Stimulated activated CD4-positive, alpha-beta T cell treated with anti-CD3 and anti-CD28 coated beads, Interleukin-15, amount 100 ng/mL, for 48 hours (primary cell): ENCODE data around the gene SPATA31D4.
"Not testable (repeated sequence)": the region's sequence is repeated elsewhere in the genome, so short reads cannot be mapped to it uniquely, and the experiment has no call there.

Experiments used
- DNase-seq, 2 donors: peaks; one replicate each; pipeline ENCODE4 v3.0.0-alpha.2; 2020; ENCODE audit warnings: low read depth in 2 of 2

SPATA31D4 gene

DNA sequence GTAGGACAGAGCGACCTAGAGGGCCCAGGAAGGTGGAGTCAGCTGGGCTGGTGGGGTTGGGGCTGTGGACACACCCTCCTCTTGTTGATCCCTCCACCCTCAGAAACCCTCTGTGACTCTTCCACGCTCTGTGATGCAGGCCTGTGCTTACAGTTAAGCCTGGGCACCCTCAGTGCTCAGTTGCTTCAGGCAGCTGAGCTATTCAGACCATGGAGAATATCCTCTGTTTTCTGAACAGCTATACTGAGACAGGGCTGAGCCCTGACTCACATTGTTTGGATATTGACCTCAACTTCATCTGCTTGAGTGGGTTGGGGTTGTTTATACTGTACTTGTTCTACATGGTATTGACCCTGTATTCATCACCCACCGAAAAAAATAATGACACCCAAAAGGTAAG lies at the start of gene SPATA31D4:
Gene SPATA31D4 (plus strand): TSS at position 124 of the 400 bp plus-strand sequence. CDS start 86 bp downstream, at position 210.
- DNase-seq = not testable (repeated sequence)

DNA sequence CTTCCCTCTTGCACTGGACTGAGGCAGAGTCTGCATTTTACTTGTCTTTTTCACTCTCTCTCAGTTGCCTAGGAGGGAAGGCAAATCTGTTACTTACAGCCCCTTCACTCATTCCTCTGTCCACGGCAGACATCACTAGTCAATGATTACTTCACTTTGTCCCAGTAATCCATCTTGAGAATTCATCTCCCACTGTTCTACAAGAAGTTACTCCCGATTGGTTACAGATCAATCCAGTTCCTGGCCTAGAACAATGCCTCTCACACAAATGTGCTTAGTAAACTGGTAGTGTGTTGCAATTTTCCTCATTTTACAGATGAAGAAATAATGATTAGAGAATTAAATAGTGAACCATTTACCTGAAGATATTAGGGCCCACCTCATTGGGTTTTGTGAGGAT lies 49.7 kb upstream of the SPATA31D4 start:
- DNase-seq = no peak

DNA sequence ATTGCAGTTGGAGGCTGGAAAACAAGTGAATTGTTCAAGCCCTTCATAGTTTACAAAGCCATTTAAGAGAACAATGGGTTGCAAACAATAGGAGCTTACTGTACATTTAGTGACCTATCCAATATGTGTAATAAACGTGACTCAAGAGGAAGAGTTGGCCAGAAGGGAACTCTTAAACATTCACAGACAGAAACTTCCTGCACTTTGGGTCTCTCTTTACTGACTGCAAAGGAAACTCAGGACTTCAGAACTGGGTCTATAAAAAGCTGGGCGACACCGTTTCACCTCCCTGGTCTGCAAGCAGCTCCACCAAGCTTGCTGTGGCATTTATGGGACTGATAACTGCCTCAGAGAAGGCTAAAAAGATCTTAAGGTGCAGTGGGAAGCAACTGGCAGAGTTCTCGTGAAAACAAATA lies 48.7 kb upstream of the SPATA31D4 start:
- DNase-seq = no peak

DNA sequence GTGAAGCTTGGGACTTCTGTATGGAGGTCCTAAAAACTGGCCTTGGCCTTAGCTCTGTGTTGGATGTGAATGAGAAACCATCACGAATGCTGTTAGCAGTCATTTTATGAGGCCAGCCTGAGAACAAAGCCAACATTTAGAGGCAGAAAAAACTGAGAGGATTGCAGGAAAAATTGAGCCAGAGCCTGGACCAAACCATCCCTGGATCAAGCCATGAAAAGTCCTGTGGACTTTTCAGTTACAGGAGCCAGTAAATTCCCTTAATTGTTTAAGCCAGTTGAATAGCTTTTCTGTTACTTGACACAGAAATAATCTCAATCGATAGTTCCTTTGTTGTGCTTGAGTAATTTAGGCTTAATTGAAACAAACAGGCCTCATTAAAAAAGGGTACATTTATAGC lies 42.6 kb upstream of the SPATA31D4 start:
- no peak for DNase-seq

DNA sequence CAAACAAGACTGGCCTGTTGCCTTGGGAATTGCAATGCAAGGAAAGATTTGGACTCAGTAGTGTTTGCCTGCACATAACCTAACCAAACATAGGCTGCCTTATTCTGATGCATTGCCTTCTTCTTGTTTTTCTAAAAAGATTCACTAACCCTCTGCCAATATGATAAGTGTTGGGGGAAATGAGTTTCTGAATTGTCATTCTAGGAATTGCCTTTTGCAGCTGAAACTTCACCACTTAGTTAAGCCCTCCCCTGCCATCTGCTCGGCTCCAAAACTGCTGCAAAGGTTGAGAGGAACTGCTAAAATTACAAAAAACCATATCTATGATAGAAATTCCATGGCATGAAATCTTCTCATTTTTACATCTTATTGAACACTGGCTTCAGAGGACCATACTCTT lies 41.6 kb upstream of the SPATA31D4 start:
- DNase-seq = no peak

DNA sequence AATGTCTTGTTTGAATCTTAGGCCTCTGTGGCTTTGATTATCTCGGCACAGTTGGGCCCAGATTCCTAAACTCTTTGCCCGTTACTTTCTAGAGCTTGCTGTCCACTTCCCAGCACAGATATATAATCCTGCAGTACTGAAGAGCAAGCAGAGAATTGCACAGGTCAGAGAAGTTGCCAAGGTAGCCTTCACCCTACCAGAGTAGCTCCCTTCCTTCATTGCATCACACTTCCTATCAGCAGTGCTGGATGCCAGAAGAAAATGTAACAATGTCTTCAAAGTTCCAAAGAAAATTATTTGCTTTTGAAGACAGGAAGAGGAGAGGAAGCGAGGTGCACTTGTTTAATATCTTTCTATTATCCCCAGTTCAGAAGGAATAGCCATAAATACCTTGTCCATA lies 38.1 kb upstream of the SPATA31D4 start:
- DNase-seq = no peak

DNA sequence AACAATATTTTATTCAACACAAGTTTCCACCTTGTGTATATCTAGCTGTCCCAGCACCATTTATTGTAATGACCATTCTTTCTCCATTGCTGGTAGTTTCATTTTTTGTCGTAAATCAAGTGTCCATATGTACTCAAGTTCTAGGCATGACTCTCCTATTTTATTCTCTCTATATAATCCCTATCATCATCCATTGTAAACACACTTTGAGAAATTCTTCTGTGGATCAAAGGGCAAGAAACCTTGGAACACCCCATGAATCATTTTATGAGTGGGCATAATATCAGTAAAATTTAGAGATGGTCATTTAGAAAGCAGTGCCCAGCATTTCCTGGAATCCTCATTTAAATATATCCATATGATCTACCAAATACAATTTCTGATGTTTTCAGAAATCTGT lies 35.8 kb upstream of the SPATA31D4 start:
- no peak for DNase-seq

DNA sequence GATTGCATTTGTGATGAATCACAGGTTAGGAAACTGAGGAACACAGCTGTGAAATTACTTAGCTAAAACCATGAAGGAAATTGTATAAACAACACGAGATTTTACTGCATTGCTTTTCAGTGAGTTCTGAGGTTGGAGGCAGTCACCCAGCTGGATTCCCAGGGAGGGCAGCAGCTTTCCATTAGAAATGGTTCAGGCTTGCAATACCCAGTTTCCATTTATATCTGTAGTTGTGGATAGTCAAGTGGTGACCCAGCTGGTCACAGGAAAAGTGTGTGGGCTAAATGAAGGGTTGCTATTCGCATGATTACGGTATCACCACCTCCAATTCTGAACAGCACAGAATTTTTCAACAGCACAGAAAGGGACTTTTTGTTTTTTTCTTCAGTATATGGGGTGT lies 34.3 kb upstream of the SPATA31D4 start:
- DNase-seq = no peak

DNA sequence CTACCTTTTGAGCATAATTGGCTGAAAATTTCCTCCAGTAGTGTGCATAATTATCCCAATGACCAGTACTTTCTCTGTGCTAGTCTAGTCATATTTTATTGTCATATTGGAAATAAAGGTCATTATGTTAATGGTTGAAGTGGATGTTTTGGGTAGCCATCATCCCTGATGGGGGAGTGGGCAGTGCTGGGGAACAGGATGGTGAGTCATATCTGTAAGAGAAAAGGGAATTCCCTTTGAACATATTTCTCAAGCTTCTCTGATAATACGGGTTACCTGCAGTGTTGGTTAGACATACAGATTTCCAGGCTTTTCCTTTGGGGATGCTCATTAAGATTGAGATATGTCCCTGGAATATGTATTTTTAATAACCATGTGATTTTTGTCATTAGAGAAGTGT lies 33.3 kb upstream of the SPATA31D4 start:
- no peak for DNase-seq

DNA sequence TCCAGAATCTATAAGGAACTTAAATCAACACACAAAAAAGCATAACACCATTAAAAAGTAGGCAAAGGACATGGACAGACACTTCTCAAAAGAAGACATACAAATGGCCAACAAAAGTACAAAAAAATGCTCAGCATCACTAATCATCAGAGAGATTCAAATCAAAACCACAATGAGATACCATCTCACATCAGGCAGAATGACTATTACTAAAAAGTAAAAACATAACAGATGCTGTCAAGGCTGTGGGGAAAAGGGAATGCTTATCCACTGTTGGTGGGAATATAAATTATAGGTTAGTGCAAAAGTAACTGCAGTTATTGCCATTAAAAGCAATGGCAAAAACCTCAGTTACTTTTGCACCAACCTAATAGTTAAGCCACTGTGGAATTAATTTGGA lies 32.2 kb upstream of the SPATA31D4 start:
- no peak for DNase-seq

DNA sequence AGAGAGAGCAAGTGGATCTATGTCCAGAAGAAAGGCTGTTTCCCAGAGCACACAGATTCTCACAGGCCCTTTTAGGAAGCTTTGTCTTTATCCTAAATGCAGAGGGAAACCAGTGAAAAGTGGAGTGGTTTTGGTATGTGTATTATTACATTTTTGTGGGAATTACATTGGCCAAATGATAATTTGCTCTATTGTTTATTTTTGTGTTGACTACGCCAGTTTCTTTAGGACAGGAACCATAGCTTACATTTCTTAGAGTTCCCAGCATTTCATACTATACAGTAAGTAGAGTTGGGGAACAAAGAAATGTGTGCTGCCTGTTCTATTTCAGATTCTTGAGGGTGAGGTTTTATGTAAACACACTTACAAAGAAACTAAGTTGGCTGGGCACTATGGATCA lies 29.4 kb upstream of the SPATA31D4 start:
- no peak for DNase-seq

DNA sequence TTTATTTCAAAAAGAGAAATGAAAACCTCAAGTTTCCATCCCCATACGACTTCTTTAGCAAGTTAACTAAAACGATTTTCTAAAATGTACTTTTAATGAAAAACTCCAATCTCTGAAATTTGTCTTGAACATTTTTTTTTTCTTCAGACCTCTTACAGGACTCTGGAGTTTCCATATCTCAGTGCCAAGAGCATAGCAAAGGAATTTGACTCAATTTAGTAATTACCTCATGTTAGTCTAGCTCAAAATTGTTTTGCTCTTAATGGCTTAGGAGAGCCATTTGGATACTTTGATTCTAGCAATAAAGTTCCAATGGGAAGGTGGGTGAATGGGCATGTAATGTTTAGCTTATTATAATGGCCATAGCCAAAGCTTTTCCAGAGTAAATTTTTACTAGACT lies 26.0 kb upstream of the SPATA31D4 start:
- DNase-seq = no peak

DNA sequence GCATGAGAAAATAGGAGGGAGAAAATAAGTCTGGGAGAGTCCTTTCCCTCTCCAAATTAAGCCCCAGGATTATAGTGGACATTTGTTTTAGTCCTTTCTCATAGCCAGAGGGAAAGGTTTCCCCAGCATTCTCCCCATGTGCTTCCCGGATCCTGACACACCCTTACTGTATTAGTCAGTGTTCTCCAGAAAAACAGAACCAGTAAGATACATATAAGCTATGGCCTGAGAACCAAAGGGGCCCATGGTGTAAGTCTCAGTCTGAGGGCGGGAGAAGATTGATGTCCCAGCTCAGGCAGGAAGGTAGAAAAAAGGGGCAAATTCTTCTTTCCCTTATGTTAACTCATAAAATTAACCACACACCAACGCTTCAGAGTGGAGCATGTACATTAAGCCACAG lies 25.6 kb upstream of the SPATA31D4 start:
- DNase-seq = no peak

DNA sequence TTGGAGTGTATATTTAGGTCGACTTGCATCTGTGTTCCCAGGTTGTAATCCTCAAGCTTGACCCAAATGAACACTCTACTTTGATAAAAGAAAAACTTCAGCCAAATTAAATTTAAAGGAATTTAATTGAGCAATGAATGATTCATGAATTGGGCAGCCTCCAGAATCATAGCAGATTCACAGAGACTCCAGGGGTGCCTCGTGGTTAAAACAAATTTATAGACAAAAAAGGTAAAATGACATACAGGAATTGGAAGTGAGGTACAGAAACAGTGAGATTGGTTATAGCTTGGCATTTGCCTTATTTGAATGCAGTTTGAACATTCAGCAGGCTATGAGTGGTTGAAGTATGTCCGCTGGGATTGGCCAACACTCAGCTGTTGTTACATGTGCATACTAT lies 21.6 kb upstream of the SPATA31D4 start:
- DNase-seq = no peak

DNA sequence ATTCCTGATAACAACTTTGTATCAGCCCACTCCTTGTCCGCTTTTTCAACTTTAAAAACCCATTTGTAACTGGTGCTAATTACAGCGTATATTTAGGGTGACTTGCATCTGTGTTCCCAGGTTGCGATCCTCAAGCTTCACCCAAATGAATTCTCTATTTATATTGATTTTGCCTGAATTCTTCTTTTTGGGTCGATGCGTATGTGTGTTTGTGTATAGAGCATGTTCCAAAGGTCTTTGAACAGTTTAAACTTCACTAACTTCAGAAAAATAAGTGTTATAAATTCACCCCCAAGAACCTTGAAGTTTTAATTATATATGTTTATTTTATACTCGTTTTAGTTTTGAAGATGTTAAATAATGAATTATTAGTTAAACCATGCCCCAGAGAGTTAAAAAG lies 16.1 kb upstream of the SPATA31D4 start:
- DNase-seq = no peak

DNA sequence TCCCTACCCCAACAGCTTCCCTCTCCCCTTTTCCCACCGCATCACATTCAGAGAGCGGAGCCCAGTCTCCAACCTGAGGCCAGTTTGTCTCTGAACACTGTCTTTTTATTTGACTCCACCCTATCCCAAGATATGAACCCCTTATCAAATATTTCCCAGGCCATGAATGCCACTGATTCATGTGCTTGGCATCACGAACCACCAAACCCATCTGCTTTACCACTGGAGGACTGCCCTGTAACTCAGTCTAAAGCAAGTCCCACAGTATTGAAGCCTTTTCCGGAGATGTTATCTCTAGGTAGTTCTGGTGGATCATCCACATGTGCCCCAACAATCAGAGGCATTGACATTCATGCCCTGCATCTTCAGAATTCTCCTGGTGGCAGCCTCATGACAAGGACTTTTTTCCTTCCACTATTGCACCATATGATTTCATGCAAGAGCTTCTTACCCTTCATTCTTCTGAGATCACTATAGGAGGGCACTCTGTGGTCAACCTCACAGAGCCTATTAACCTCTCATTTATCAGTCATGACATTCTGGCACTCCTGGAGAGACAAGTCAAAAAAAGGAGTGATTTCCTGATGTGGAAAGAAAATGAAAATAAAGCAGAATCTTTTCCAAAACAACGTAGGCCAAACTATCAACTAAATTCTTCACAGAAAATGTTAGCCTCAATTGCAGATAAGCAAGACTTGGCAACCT lies 12.3 kb upstream of the SPATA31D4 start:
- no peak for DNase-seq

DNA sequence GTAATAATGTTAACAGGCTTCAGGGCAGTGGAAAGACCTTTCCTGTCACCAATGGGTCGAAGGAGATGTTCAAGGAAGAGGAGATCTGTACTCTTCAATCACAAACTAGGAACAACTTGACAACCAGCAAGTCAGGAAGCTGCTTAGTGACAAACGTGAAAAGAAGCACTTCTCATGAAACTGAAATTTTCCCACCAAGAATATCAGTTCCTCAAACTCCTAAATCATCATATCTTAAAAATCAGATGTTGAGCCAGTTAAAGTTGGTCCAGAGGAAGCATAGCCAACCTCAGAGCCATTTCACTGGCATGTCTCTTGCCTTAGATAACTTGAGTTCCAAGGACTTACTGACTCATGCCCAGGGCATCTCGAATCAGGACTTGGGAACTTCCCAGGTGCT lies 9.7 kb upstream of the SPATA31D4 start:
- DNase-seq = not testable (repeated sequence)

DNA sequence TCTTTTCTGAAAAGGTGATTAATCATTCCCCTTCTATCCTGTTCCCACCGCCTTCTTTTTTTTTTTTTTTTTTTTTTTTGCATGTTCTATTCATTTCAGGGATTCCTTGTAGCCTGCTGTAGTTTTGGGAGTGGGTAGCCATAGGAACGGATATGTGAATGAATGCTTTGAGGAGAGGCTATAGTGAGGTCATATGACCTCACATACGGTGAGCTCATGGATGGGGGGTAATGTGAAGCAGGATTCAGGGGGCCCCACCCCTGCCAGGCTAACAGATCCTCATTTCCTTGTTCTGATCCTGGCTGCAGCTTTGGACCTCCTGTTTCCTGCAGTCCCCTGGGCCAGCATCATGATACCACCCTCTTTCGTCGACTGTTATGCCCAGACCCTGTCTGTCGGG lies 1.9 kb downstream of the SPATA31D4 start:
- DNase-seq = not testable (repeated sequence)

DNA sequence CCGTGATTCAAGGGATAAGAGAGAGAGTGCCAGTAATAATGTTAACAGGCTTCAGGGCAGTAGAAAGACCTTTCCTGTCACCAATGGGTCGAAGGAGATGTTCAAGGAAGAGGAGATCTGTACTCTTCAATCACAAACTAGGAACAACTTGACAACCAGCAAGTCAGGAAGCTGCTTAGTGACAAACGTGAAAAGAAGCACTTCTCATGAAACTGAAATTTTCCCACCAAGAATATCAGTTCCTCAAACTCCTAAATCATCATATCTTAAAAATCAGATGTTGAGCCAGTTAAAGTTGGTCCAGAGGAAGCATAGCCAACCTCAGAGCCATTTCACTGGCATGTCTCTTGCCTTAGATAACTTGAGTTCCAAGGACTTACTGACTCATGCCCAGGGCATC lies 5.3 kb downstream of the SPATA31D4 start:
- DNase-seq = not testable (repeated sequence)

DNA sequence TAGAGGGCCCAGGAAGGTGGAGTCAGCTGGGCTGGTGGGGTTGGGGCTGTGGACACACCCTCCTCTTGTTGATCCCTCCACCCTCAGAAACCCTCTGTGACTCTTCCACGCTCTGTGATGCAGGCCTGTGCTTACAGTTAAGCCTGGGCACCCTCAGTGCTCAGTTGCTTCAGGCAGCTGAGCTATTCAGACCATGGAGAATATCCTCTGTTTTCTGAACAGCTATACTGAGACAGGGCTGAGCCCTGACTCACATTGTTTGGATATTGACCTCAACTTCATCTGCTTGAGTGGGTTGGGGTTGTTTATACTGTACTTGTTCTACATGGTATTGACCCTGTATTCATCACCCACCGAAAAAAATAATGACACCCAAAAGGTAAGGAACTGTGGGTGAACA lies 15.2 kb downstream of the SPATA31D4 start, which contains the start of gene SPATA31D3:
Gene SPATA31D3 (plus strand): TSS at position 108 of the 400 bp plus-strand sequence. CDS start 86 bp downstream, at position 194.
- DNase-seq = not testable (repeated sequence)

DNA sequence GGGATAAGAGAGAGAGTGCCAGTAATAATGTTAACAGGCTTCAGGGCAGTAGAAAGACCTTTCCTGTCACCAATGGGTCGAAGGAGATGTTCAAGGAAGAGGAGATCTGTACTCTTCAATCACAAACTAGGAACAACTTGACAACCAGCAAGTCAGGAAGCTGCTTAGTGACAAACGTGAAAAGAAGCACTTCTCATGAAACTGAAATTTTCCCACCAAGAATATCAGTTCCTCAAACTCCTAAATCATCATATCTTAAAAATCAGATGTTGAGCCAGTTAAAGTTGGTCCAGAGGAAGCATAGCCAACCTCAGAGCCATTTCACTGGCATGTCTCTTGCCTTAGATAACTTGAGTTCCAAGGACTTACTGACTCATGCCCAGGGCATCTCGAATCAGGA lies 20.4 kb downstream of the SPATA31D4 start:
- not testable (repeated sequence) for DNase-seq

DNA sequence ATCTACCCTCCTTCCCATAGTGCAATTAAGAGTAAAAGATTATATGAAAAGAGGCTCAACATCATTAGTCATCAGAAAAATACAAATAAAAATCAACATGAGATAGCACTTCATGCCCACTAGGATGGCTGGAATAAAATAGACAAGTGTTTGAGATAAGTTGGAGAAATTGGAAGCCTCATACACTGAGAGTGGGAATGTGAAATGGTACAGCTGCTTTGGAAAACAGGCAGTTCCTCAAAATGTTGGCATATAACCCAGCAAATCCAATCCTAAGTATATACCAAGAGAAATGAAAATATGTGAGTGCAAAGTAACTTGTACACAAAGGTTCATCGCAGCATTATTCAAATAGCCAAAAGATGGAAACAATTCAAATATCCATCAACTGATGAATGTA lies 24.9 kb downstream of the SPATA31D4 start:
- no peak for DNase-seq

DNA sequence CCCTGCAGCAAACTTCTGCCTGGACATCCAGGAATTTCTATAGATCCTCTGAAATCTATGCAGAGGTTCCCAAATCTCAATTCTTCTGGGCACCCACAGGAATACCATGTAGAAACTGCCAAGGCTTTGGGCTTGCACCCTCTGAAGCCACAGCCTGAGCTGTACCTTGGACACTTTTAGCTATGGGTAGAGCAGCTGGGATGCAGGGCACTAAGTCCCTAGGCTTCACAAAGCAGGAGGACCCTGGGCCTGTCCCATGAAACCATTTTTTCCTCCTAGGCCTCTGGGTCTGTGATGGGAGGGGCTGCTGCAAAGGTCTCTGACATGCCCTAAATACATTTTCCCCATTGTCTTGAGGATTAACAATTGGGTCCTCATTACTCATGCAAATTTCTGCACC lies 27.4 kb downstream of the SPATA31D4 start:
- no peak for DNase-seq
